GM20431 (cell line): ENCODE results near the gene PMM2.

Experiments
- in situ Hi-C: fragments of 300-500 bp; cut with MseI, MboI; formaldehyde crosslinking; loops from one replicate; pipeline ENCODE4 v1.15.0; 2020; ENCODE audit warnings: low sequenced_read_pairs; ENCODE audit not compliant: unreplicated experiment

Gene PMM2

DNA sequence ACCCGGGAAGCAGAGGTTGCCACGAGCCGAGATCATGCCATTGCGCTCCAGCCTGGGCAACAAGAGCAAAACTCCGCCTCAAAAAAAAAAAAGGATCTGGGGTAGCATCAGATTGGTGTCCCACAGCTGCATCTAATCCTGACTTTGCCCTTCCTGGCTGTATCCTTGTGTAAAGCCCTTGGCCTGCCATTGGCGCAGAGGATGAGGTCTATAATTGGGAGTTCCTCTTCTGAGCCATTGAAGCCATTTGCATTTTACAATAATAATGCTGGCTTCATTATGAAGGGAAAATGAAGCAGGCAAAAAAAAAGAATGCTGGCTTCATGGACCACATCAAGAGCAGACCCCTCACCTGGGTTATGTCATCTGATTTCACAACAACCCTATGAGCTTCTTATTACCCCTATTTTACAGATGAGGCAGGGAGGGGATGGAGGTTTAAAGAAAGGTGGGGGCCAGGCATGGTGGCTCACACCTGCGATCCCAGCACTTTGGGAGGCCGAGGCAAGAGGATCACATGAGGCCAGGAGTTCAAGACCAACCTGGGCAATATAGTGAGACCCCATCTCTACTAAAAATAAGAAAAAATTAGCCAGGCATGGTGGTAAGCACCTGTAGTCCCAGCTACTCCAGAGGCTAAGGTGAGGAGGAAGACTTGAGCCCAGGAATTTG, 83.3 kb downstream of the PMM2 start:
- in situ Hi-C loops, result loop anchor here (25.0 kb wide), 2 partner anchors 219 to 319 kb away; partner anchors contain the start of gene ABAT

DNA sequence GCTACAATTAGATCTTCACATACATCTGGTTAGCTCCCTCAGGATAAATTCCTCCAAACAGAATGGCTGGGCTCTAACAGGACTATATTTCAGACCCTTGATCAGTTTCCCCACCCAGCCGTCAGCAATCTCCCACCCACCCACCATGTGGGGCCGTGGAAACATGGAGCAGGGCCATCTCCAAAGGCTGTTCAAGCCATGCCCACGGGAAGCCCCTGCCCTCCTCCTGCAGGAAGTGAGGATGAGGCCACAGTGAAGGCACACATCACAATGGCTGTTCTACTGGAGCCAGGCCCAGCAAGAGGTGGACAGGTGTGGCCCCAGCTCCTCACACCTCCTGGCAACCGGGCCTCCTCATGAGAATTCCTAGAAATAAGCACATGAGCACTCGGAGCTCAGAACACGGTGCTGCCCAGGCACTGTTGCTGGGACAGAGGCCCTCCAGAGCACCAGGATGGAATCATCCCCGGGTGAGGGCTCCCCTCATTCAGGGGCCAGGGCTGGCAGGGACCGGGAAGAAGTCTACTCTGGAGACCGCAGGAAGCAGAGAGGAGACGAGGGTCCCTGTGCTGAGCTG, 84.5 kb downstream of the PMM2 start, which contains the start of gene LITAFD:
Gene LITAFD, plus strand, starts transcription at position 311 of the 577 bp plus-strand sequence. CDS start 2,005 bp downstream, outside the sequence.
- in situ Hi-C loops, result loop anchor here (25.0 kb wide), 2 partner anchors 220 to 320 kb away; partner anchors contain the start of gene ABAT

DNA sequence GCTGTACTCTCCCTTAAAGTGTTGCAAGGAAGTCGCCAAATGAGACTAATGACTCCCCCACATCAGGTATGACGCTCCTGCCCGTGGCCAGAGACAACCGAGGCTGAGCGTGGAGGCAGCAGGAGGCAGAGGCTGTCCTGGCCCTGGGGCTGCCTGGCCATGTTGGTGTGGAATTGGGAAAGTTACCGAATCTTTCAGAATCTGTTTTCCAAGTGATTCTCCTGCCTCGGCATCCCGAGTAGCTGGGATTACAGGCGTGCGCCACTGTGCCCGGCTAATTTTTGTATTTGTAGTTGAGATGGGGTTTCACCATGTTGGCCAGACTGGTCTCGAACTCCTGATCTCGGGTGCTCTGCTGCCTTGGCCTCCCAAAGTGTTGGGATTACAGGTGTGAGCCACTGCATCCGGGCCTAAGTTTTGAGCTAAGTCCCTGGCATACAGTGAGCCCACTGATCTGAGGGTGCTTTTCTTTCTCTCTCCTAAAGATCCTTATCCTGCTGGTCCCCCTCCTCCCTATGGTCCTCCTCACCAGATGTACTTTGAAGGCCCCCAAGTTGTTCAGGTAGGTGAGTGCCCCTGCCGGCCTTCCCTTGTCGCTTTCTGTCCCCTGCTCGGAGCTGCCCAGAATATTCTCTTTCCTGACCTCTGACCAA, 85.2 kb downstream of the PMM2 start:
- in situ Hi-C loops, result loop anchor here (25.0 kb wide), 2 partner anchors 221 to 321 kb away; partner anchors contain the start of gene ABAT

DNA sequence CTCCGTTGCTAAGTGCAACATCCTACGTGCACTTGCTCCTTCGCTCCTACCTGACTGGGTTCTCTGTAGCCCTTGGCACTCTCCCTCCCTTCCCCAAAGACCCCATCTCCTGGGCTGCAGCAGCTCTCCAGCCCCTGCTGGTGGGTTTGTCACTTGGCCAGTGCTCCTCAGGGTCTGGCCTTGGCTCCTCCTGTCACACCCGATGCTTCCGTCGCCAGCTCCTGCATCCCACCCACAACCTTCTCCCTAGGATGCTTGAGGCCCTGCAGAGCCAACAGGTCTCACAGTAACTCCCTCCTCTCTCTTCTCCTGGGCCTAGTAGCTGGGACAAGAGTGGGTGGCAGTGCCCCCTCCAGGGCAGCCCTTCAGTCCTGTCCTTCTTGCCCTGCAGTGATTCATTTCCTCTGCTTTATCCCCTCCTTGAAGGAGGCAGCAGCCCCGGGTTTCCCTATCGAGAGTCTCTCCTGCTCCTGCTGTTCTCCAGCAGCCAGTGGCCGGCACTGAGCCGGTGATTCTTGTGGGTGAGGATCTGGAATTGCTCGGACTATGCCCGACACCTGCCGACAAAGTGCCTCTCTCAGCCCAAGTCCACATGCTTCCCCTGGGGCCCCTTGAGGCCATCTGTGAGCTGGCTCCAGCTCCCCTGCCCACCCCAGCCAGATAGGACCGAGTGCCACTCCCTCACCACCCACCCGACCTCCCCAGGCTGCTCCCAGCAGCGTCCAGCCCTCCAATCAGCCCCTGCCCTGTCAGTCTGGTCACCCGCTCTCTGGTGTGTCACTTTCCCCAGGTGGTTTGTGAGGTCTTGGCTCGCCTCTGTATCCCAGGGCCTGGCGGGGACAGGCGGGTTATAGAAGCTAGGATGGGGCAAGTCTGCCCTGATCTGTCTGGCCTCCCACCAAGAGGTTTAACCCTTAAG, 88.3 kb downstream of the PMM2 start:
- in situ Hi-C loops, result loop anchor here (25.0 kb wide), 2 partner anchors 224 to 324 kb away; partner anchors contain the start of gene ABAT

DNA sequence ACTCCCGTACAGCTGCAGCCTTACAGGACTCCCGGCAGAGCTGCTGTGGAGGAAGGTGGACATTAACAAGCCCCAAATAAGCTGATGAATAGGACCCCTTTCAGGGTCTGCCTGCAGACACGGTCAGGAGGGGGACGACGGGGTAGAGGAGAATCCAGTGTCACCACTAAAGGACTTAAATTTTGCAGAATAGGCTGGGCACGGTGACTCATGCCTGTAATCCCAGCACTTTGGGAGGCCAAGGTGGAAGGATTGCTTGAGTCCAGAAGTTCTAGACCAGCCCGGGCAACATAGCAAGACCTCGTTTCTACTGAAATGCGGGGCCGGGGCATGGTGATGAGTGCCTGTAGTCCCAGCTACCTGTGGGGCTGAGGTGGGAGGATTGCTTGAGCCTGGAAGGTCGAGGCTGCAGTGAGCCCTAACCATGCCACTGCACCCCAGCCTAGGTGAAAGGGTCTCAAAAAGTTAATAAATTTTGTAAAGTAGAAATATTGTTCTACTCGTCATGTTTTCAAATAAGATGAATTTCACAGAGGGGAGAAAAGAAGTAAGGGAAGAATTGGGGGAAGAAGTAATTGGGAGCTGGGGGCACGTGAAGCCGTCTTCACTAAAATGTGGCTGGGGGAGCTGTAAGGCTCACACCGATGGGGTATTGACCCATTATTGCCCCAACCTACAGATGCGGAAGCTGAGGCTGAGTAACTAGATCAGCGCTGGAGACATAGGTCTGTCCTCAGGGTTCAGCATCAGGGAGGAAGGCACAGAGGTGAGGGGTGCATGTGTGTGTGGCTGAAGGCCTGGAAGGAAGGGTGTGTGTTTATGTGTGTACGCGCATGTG, 89.2 kb downstream of the PMM2 start:
- in situ Hi-C loops, result loop anchor here (25.0 kb wide), 2 partner anchors 225 to 325 kb away; partner anchors contain the start of gene ABAT

DNA sequence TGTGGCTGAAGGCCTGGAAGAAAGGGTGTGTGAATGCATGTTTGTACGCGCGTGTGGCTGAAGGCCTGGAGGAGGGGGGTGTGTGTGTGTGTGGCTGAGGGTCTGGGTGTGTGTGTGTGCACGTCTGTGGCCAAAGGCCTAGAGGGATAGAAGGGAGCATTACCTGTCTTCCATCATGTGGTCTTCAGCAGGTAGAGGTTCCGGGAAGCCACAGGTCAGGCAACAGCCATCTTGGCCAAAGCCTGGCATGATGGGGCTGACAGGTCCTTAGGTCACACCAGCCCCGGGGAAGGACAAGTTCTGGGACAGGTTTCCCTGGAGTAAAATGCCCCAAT, 89.8 kb downstream of the PMM2 start:
- in situ Hi-C loops, result loop anchor here (25.0 kb wide), 2 partner anchors 225 to 325 kb away; partner anchors contain the start of gene ABAT

DNA sequence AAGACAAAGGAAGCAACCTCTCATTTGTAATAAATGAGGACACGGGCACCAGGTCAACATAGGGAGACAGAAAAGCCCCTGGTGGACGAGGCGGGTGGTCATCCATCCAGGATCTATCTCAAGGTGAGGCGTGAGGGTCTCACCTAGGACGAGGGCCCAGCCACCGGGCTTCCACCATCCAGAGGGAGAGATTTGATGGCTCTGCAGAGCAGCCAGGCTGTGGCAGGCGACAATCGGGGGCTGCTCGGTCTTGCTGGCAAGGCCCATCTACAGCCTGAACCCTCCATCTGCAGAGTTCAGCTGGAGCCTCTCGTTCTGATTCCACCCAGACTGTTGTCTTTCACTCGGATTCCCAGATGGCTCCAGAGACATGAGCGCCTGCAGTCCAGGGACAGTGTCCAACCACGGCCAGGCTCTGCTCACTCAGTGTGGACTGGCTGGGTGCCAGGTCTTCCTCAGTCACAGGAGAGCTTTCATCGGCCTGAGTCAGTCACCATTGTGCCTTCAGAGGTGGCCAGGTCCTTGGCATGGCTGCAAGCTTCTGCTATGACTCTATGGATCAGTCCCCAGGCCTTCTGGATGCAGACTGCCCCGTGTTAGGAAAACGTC, 90.4 kb downstream of the PMM2 start:
- in situ Hi-C loops, result loop anchor here (25.0 kb wide), 2 partner anchors 226 to 326 kb away; partner anchors contain the start of gene ABAT

DNA sequence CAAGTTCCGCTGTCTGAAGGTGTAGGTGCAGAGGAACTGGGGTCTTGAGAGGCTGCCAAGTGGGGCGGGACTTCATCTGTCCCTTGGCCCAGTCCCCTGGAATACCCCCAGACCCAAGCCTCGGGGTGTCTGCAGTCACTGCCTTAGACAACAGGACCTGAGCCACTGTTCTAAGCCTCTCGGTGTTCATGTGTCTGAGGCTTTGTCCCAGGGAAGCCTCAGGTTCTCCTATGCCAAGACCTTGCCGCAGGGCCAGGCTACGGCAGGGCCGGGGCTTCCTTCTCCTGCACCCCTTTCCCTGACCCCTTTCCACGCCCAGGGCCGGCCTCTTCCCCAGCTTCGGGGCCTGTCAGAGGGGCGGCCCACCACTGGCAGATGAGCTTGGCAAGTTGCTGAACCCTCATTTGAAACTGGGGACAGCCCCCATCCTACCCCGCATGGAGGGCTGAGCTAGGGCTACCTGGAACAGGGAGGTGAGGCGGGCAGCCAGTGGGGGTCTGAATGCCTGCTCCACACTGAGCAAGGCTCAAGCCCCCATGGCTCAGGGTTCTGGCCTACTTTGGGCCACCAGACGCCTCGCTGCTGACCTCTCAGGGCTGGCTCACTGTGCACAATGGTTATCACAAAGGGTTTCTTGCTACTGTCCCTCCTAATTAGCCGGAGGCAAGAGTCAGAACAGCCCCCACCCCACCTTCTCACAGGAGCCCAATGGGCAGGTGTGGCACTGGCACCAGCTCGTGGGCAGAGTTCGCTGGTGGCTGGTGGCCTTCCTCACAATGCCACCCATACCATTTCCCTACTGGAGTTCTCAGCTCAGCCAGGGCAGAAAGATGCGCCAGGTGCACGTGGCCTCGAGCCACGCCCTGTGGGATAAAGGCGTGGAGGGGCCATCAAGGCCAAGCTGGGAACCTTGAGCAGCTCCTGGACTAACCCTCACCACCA, 91.6 kb downstream of the PMM2 start:
- in situ Hi-C loops, result loop anchor here (25.0 kb wide), 2 partner anchors 227 to 327 kb away; partner anchors contain the start of gene ABAT

DNA sequence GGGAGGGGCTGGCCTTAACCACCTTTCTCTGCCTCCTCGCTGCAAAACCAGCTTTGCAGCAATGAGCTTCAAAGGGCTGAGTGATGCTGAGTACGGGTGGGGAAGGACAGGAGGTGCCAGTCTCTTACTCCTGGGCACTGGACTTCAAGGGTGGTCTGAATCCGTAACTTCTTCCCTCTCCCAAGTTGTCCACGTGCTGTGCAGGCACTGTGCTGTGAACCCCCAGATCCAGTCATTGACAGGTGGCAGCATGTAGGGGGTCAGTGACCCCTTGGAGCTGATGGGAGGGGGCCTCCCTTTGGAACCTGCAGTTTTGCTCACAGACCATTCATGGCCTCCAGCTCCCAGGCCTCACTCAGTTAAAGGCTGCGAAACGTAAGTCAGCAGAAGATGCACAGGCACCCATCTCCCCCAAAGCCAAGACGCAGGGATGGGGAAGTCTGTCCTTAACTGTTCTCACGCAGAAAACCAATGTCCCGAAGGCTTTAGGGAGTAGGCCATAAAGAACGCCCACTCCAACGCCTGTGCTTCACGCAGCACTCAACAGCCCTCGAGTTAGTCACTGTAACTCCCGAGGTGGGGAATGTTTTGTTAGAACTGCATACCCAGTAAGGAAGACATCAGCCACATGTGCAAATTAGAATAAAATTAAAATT, 92.4 kb downstream of the PMM2 start:
- in situ Hi-C loops, result loop anchor here (10.0 to 25.0 kb wide), 3 partner anchors 105 to 328 kb away; partner anchors contain the start of gene ABAT

DNA sequence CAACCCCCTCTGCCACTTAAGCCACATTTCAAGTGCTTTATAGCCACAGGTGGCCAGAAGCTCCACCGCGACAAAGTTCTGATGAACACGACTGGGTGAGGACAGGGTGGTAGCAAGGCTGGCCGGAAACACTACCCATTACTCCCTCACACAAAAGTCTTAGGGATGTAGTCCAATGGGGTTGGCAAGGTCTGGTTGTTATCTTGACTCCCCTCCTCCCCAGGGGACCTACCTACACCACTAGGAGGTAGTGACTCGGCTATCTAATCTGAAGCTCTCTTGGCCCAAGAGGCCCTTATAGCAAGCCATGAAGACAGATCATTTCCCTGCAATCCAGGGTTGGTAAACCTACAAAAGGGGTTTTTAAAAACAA, 92.9 kb downstream of the PMM2 start:
- in situ Hi-C loops, result loop anchor here (10.0 to 25.0 kb wide), 3 partner anchors 104 to 328 kb away; partner anchors contain the start of gene ABAT

DNA sequence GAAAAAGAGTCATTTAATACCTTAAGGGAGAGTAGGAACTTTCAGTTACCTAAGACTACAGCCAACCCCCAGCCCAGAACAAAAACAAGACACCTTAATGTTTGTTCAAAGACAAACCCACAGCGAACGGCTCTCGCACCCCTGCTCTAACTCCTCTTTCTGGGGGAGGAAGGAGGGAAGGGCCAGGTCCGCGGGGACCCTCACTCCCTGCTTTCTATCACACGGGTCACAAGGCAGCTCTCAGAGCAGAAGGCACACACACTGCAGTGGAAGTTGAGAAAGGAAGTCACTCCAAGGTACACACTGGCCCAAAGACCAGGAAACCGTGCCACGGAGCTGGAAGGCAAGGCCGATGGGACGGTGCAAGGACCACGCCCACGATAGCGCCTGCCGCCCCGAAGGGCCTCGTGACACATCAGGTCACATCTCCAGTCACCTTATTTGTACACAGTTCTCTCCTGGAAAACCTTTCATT, 94.5 kb downstream of the PMM2 start:
- in situ Hi-C loops, result loop anchor here (10.0 to 25.0 kb wide), 3 partner anchors 103 to 330 kb away; partner anchors contain the start of gene ABAT

DNA sequence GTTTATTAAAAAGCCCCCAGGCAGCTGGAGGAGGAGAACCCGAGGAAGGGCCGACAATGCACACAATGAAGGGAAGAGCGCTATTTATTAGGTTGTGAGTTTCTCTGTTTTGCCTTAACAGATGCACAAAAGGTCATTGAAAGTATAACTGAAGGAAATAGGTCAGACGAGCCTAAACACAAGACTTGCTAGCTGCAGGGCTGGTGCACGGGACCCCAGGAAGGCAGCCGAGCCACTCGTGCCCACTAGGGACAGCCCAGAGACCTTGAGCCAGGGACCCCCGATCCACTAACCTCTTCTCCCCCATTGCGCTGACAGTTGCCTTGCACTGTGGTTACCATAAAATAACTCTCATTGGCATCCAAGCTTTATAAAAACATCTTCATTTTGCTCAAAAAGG, 95.8 kb downstream of the PMM2 start:
- in situ Hi-C loops, result loop anchor here (10.0 to 25.0 kb wide), 3 partner anchors 101 to 331 kb away; partner anchors contain the start of gene ABAT

DNA sequence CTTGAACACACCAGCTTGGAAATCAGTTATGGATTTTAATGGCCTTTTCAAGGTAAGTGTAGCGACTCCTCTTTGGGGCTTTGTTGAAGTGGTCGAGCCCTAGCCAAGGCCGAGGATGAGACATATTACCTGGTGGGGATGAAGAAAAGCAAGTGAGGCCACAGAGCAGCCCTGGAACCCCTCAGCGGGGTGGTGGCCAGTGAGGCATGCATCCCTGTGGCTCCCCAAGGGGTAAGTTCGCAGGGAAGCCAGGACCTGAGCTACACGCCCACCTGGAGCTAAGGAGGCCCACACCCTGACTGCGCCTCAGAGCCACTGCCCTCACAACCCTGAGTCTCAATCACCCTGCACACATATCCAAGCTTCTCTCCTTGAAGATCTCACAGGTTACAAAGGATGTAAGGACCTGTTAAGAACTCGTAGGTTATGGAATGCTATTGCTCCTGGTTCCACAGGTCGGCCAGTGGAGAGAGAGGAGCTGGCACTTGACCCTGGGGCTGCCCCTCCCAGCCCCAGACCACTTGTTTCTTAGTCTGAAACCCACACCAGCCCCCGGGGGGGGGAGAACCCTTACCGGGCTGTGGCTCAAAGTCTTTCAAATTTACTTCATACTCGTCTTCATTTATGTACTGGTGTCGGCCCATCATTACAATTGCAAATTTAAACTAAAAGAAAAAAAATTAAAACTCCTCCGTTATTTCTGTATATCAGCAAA, 96.5 kb downstream of the PMM2 start:
- in situ Hi-C loops, result loop anchor here (10.0 to 25.0 kb wide), 3 partner anchors 101 to 332 kb away; partner anchors contain the start of gene ABAT

DNA sequence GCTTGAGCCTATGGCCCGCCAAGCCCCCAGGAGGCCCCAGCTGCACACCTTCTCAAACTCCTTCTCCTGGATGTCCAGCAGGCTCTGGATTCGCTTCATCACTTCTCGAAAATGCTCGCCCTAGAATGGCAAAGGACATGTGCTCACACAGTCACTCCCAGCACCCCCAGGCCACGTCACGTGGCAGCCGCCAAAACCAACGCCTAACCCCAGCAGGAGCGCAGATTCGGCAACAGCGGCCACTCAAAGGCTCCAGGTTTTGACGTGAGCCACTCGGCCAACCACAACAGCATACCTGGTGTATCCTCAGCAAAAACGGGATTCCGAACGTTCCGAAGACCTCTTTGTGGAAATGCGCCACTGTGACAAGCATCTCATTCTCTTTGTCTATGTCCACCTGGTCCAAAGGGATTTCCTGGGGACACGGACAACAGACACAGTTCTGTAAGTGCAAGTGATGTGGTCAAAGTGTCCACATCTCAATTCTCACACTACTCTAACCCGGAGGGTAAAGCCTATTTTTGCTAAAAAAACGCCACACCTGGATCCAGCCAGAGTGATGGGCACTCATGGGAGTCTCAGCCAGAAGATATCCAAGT, 97.2 kb downstream of the PMM2 start:
- in situ Hi-C loops, result loop anchor here (10.0 to 25.0 kb wide), 3 partner anchors 100 to 333 kb away; partner anchors contain the start of gene ABAT

DNA sequence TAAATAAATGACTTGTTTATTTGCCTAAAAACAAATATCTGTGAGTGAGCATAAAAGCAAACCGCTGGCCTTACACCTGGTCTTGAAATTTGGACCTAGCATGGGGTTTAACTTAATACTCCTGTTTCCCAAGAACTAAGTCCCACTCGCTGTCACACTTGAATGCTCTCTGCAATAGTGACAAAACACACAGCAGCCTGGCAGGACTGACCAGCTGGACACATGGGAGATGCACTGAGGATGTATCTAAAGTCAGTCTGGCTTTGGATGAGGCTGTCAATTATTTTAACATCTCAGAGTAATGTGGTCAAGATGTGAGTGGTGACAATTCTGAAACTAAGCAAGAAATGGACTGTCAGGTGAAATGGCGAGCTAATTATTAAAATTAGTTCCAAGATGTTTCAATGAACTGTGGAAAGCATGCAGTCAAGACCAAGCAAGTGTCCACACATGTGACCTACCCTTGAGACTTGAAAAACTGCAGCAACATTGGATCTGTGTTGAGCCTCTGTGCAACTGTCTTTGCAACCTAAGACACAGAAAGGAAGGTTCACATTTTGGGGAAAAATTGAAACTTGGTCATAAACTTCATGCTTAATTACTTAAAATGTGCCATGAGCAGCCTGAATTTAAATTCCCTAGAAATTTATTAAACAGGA, 101.2 kb downstream of the PMM2 start:
- in situ Hi-C loops, result loop anchor here (10.0 to 25.0 kb wide), 3 partner anchors 96 to 336 kb away; partner anchors contain the start of gene ABAT
